Endodermal cell (in vitro differentiated cells): ENCODE measurements around the gene OR7G3. TPM values are rescaled to one million over a fixed set of nuclear protein-coding genes. Genes with fewer than 3 reads are reported as not detected.

Experiments
- DNase-seq: peaks from one replicate; pipeline ENCODE4 v3.0.0-alpha.2; 2017
- H3K27ac ChIP-seq: 2 replicates; pipeline ENCODE4 v1.5.1; 2013; ENCODE audit warnings: mild to moderate bottlenecking, low read depth, low read length, moderate library complexity
- H3K27me3 ChIP-seq: 2 replicates; pipeline ENCODE4 v1.6.1; 2013; ENCODE audit warnings: mild to moderate bottlenecking, low read length, moderate library complexity; ENCODE audit not compliant: insufficient read depth, control insufficient read depth, poor library complexity, severe bottlenecking
- H3K36me3 ChIP-seq: 2 replicates; pipeline ENCODE4 v1.7.0; 2013; ENCODE audit warnings: mild to moderate bottlenecking, low read length, moderate library complexity; ENCODE audit not compliant: control insufficient read depth, insufficient read depth
- H3K4me1 ChIP-seq: one replicate; pipeline ENCODE4 v1.7.0; 2013; ENCODE audit warnings: low read length; ENCODE audit not compliant: control insufficient read depth, insufficient read depth
- H3K4me3 ChIP-seq: 2 replicates; pipeline ENCODE4 v1.5.1; 2013; ENCODE audit warnings: mild to moderate bottlenecking, low read length, moderate library complexity
- H3K9ac ChIP-seq: 2 replicates; pipeline ENCODE4 v1.6.1; 2013; ENCODE audit warnings: mild to moderate bottlenecking, low read length, moderate library complexity; ENCODE audit not compliant: poor library complexity, severe bottlenecking; ENCODE audit errors: extremely low read depth
- H3K9me3 ChIP-seq: 2 replicates; pipeline ENCODE4 v1.6.1; 2013; ENCODE audit warnings: mild to moderate bottlenecking, low read length, moderate library complexity; ENCODE audit not compliant: control insufficient read depth
- H3K27ac Mint-ChIP-seq: 2 replicates; pipeline ENCODE4 v1.8.0; 2020; ENCODE audit warnings: mixed read lengths
- H3K27me3 Mint-ChIP-seq: 2 replicates; pipeline ENCODE4 v1.8.0; 2021; ENCODE audit warnings: mild to moderate bottlenecking, mixed read lengths; ENCODE audit not compliant: insufficient read depth
- H3K36me3 Mint-ChIP-seq: 2 replicates; pipeline ENCODE4 v1.8.0; 2020; ENCODE audit warnings: low read depth, mixed read lengths
- H3K4me1 Mint-ChIP-seq: 2 replicates; pipeline ENCODE4 v1.8.0; 2020; ENCODE audit warnings: mixed read lengths
- H3K4me3 Mint-ChIP-seq: 2 replicates; pipeline ENCODE4 v1.8.0; 2020; ENCODE audit warnings: mild to moderate bottlenecking, moderate library complexity, mixed read lengths
- H3K9me3 Mint-ChIP-seq: 2 replicates; pipeline ENCODE4 v1.8.0; 2020; ENCODE audit warnings: mild to moderate bottlenecking, mixed read lengths
- CTCF ChIP-seq: fragments of 200-600 bp; sonication (generic); conservative IDR thresholded peaks from 2 replicates; pipeline ENCODE4 v1.5.0; 2021; ENCODE audit warnings: antibody characterized with exemption, mild to moderate bottlenecking
- WGBS, 2 experiments: methylation state at CpG; one replicate each; pipeline versions ENCODE4 v1.1.5 to v1.1.7; 2013; ENCODE audit warnings: missing lambda C conversion rate in 2 of 2, mixed read lengths in 1 of 2; ENCODE audit not compliant: insufficient coverage in 1 of 2, insufficient read length in 1 of 2; 5-methylcytosine and 5-hydroxymethylcytosine counted together
- total RNA-seq, 2 donors: library from RNA; stranded (reverse); fragmentation: NEBNext Ultra II Directional in 1 of 2; extraction: Animal tissue kit (Norgen Biotek cat#: 25700) in 1 of 2; gene quantifications; 2 replicates in 1 of 2; 3 replicates in 1 of 2; pipeline ENCODE4 v1.2.1, GENCODE V29; 2021

Gene OR7G3
- total RNA-seq, 2 donors from 2014 or later = not detected

- H3K4me3 Mint-ChIP-seq = no peak within 1 kb of the TSS
- no peak within 1 kb of the TSS for H3K9ac ChIP-seq
- H3K4me1 Mint-ChIP-seq = no peaks in the 10 kb centered on the region
- H3K27me3 Mint-ChIP-seq = no peaks in the 10 kb centered on the region
- no peaks in the 10 kb centered on the region for H3K36me3 ChIP-seq
- 20 to 52% methylated on average over 1 to 2 of the region's 2 CpGs for WGBS, 2 experiments
- H3K9me3 ChIP-seq = peaks cover 9% of the 10 kb centered on the region
- H3K4me3 ChIP-seq = no peak within 1 kb of the TSS
- no peak within 1 kb of the TSS for H3K27ac Mint-ChIP-seq
- H3K27me3 ChIP-seq = no peaks in the 10 kb centered on the region
- H3K36me3 Mint-ChIP-seq = no peaks in the 10 kb centered on the region
- no peaks in the 10 kb centered on the region for H3K4me1 ChIP-seq
- peaks cover 48% of the 10 kb centered on the region for H3K9me3 Mint-ChIP-seq
- H3K27ac ChIP-seq = no peak within 1 kb of the TSS
- DNase-seq = no peak
- TF ChIP-seq CTCF = no peak
Observed at GRCh38 chr19:9086761-9087160, 40.0 kb downstream of the OR7G3 start, which contains the start of gene OR1M1. Gene OR1M1, plus strand, starts transcription at chr19:9087061. Its CDS starts 6,184 bp downstream, at chr19:9093245.

GRCh38 chr19:9078651-9079050 is 48.1 kb downstream of the OR7G3 start:
- H3K27ac ChIP-seq = no peak overlapping the region

GRCh38 chr19:9076901-9077300 is 49.8 kb downstream of the OR7G3 start:
- no peak for DNase-seq

More at GRCh38 chr19:9078651-9079050, 48.1 kb downstream of the OR7G3 start:
- TF ChIP-seq CTCF = no peak
- Histone ChIP-seq H3K27me3 (no peaks in the 10 kb centered on the region), H3K4me3 (no peak overlapping the region), H3K36me3 (no peaks in the 10 kb centered on the region), H3K9ac (no peak overlapping the region), H3K4me1 (no peaks in the 10 kb centered on the region), H3K9me3 (no peaks in the 10 kb centered on the region)
- Mint-ChIP-seq H3K4me3 (no peak overlapping the region), H3K27me3 (no peaks in the 10 kb centered on the region), H3K27ac (no peak overlapping the region), H3K4me1 (peaks cover 25% of the 10 kb centered on the region), H3K9me3 (peaks cover 1% of the 10 kb centered on the region), H3K36me3 (no peaks in the 10 kb centered on the region)
- DNase-seq = no peak
- 79 to 90% methylated on average over 3 to 4 of the region's 4 CpGs for WGBS, 2 experiments

More at GRCh38 chr19:9076901-9077300, 49.8 kb downstream of the OR7G3 start:
- Mint-ChIP-seq H3K4me3 (no peak overlapping the region), H3K9me3 (no peaks in the 10 kb centered on the region), H3K27ac (no peak overlapping the region), H3K4me1 (peaks cover 25% of the 10 kb centered on the region), H3K36me3 (no peaks in the 10 kb centered on the region), H3K27me3 (no peaks in the 10 kb centered on the region)
- Histone ChIP-seq H3K9ac (no peak overlapping the region), H3K4me1 (no peaks in the 10 kb centered on the region), H3K27ac (no peak overlapping the region), H3K36me3 (no peaks in the 10 kb centered on the region), H3K4me3 (no peak overlapping the region), H3K9me3 (no peaks in the 10 kb centered on the region), H3K27me3 (no peaks in the 10 kb centered on the region)
- no peak for TF ChIP-seq CTCF
- WGBS, 2 experiments = 91 to 96% methylated on average over 10 of the region's 10 CpGs

Other genes with a start within 250 kb of the OR7G3 start
- gene MUC16, start 116.5 kb downstream of the OR7G3 start, total RNA-seq = under 1 TPM; 0.13 to 0.40 TPM
- gene OR1M1, start 39.9 kb downstream of the OR7G3 start, total RNA-seq = not detected
- gene OR7G2, start 19.5 kb downstream of the OR7G3 start, total RNA-seq = not detected
- not detected for gene OR7G1, start 11.2 kb downstream of the OR7G3 start, total RNA-seq
- 10 to 100 TPM; 36.7 to 40.1 TPM for gene ZNF317, start 13.4 kb upstream of the OR7G3 start, total RNA-seq
- under 1 TPM; 0.31 to 0.40 TPM for gene OR7D2, start 52.0 kb upstream of the OR7G3 start, total RNA-seq
- gene OR7D4, start 92.6 kb upstream of the OR7G3 start, total RNA-seq = not detected
- gene OR7E24, start 124.0 kb upstream of the OR7G3 start, total RNA-seq = not detected
- 1 to 10 TPM; 6.4 to 8.2 TPM for gene ZNF699, start 182.9 kb upstream of the OR7G3 start, total RNA-seq
- gene ZNF559, start 197.2 kb upstream of the OR7G3 start, total RNA-seq = 10 to 100 TPM; 18.1 to 27.0 TPM
- 10 to 100 TPM in 1 of 2 donors, 1 to 10 TPM in 1; 5.6 to 10.6 TPM for gene ZNF177, start 236.1 kb upstream of the OR7G3 start, total RNA-seq